ENCODE data around the gene ENHO.
A peak's percentile ranks its signal among the peaks of the same experiment; 100 is the strongest.
"Not testable (repeated sequence)": the region's sequence is repeated elsewhere in the genome, so short reads cannot be mapped to it uniquely, and the experiment has no call there.

ENHO gene

DNA sequence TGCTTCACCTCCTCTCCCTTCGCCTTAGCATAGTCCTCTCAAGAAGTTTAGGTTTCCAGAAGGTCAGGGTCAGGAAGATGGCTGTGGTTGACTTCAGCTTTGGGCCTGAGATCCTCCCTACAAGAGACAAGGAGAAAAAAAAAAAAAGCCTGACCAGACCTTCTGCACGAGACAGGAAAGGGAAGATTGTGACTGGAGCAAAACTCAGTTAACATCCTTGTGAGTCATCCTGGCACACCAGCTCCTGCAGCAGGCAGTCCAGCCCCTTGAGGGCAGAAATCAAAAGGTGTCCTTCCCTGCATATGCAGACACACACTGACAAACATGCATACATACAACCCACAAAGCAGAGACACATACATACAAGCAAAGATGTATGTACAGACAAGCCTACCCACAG is 18.0 kb upstream of the ENHO start:
- no peak overlapping the region for H3K27ac ChIP-seq
- H3K4me3 ChIP-seq, result no peak overlapping the region

DNA sequence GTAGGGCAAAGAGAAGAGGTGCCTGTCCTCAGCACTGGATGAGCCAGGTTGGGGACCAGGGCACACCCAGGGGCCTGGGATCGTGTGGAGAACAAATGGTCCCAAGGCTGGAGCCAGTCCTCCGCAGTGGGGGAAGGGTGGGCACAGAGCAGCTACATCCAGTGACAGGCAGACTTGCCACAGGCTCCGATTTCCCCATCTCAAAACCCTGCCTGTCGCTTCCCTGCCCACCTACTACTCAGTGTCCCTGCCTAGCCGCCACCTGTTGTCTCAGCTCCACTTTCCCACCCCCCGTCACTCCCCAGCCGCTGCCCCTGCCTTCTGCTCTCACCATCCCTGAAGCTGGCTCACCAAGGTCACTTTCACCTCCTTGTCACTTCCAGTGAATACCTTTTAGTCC is 13.9 kb upstream of the ENHO start:
- Histone ChIP-seq H3K4me3 (no peak overlapping the region), H3K27ac (no peak overlapping the region)

DNA sequence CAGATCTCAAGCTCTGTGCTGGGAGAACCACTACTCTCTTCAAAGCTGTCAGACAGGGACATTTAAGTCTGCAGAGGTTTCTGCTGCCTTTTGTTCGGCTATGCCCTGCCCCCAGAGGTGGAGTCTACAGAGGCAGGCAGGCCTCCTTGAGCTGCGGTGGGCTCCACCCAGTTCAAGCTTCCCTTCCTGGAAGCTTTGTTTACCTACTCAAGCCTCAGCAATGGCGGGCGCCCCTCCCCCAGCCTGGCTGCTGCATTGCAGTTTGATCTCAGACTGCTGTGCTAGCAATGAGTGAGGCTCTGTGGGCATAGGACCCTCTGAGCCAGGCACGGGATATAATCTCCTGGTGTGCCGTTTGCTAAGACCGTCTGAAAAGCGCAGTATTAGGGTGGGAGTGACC is 9.3 kb upstream of the ENHO start:
- not testable (repeated sequence) for H3K27ac ChIP-seq, H3K4me3 ChIP-seq

DNA sequence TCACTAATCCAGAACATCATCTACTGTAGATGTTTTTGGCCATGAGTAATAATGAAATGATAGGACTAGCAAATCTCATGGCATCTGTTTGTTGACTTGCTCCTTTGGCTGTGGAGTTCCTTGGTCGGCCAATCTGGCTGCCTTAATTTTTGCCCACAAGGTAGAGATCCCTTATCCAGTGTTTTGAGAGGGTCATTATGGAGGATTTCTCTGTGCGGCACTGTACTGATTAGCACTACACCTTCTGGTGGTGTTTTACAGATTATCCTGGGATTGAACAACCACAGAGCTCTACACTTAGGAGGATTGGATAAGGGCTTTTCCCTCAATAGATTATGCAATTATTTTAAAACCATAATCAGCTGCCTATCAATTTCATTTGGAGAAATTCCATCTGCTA is 3.2 kb upstream of the ENHO start:
- H3K27ac ChIP-seq, result no peak overlapping the region
- no peak overlapping the region for H3K4me3 ChIP-seq

DNA sequence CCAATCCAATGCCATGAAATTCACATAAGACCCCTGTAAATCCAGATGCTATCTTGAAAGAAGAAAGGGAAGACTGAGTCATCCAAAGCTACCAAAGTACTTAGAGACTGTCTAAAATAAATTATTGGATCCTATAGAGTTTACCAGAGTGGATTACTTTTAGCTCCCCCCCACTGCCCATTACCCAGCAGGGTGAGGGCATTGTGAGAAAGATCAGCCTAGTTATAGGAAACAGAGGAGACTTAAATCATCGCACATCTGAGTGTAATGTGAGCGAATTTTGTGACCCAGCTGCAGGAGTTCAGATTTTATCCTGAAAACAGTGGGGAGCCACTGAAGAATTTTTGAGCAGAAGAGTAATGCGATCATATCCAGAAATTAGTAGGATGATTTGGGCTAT is 1.6 kb upstream of the ENHO start:
- H3K27ac ChIP-seq, result no peak overlapping the region
- no peak overlapping the region for H3K4me3 ChIP-seq

DNA sequence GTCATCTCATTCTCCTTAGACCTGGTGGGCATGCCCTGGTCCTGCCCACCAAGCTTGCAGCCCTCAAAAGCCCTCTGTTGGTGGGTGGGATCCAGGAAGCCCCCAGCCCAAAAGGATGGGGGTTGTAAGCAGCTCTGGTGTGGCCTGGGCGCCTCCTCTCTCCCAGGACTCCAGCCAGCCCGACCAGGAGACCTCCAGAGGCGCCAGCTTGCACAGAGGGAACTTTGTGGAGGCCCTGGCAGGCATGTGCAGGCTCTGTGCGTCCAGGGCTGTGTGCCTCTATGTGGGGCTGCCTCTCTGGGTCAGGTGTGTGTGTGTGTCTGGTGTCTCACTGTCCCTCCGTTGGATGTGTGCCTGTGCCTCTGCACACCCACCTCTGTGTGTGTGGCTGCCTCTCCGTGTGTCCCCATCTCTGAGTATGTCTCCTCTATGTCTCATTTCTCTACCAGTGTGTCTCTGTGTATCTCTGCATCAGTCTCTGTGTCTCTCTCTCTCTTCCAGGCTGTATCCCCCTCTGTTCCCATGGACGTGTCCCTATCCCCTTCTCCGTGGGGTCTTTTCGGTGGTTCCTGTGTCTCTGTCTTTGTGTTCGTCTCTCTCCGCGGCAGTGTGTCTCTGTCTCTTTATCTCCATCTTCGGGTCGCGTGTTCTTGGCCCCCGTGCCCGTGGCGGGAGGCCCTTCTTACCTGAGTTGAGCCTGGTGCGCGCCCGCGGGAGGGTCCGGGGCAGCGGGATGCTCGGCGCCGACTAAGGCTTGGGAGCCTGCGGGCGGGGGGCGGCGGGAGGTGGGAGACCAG is 501 bp downstream of the ENHO start:
- H3K4me3 ChIP-seq, result peak overlapping the region; percentile 17 to 47 (median 33)

DNA sequence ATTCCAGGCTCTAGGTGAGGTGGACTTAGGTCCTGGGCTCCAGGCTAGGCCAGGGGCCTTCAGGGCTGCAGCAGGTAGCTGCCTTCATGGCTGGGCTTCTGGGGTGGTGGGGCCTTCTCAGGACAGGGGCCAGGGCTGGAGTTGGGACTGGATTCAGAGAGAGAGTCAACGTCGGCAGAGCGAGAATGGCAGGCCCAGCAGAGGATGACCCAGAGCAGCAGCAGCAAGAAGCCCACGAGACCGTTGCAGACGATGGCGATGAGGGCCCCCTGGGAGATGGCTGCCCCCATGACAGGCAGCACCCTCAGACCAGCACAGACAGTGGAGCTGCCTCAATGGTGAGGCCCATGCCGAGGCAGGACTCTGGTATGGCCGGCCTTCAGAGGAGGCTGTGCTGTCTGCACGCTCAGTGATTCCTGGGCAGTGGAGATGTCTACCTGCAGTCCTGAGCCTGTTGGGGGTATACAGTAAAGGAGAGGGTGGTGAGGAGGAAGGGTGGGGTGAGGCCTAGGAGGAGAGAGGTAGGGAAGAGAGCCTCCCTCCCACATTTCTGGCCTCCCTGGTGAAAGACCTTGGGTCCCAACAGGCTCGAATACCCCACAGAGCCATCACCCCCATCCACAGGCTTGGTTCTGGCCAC is 1.3 kb downstream of the ENHO start:
- Histone ChIP-seq H3K4me3 (no peak overlapping the region), H3K27ac (no peak overlapping the region)

More for the DNA sequence above, 501 bp downstream of the ENHO start:
- peak overlapping the region in 2 of 21 experiments; percentile 52 to 60 for H3K27ac ChIP-seq

DNA sequence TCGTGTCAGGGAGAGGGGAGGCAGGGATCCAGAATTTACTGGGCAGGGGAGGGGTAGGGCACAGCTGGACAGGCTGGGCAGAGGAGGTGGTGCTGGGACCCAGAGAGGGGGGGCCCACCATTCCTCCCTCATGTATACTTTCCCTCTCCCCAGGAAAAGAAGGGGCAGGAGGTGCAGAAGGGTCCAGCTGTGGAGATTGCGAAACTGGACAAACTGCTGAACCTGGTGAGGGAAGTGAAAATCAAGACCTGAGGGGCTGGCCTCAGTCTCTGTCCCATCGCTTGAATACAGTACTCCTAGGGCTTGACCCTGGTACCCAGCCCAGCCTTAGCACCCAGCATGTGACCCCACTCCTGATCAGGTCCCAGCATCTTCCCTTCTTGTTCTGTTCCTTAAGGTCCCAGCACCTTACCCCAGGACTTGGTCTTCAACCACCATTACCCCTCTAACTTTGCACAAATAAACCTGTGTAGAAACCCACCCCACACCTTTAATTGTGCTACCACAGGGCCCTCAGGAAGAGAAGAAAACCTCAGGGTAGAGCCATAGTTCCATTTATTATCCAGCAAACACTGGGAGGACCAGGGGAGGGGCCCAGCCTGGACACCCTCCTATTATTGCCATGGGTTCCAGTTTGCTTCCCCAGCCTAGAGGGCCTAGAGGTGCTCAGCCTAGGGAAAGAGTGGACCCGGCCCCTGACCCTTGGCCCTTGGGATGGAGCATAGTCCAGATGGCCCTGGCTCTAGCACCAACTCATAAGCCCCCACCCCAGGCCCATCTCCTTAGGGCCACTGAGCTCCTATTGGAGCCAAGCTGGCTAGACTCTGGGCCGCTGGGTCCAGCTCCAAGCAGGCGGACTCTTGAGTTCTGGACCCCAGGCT is 2.0 kb downstream of the ENHO start:
- Histone ChIP-seq H3K27ac (no peak overlapping the region), H3K4me3 (no peak overlapping the region)

DNA sequence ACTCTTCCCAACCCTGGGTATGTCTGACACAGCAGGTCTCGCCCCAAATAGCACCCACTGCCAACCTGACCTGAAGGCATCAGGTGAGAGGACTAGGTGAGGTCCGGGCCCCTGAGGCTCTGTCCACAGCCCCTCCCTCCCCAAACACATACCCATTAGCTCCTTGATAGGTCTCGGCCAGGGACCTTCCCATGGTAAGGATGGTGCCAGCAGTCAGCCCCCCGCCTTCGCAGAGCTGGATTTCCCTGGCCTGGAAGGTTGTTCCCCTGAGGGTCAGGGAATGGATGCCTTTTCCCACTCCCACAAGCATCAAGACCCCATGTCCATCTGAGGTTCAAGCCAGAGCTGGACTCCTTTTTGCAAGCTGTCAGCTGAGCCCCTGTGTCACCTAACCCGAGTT is 2.7 kb downstream of the ENHO start:
- Histone ChIP-seq H3K27ac (no peak overlapping the region), H3K4me3 (no peak overlapping the region)

DNA sequence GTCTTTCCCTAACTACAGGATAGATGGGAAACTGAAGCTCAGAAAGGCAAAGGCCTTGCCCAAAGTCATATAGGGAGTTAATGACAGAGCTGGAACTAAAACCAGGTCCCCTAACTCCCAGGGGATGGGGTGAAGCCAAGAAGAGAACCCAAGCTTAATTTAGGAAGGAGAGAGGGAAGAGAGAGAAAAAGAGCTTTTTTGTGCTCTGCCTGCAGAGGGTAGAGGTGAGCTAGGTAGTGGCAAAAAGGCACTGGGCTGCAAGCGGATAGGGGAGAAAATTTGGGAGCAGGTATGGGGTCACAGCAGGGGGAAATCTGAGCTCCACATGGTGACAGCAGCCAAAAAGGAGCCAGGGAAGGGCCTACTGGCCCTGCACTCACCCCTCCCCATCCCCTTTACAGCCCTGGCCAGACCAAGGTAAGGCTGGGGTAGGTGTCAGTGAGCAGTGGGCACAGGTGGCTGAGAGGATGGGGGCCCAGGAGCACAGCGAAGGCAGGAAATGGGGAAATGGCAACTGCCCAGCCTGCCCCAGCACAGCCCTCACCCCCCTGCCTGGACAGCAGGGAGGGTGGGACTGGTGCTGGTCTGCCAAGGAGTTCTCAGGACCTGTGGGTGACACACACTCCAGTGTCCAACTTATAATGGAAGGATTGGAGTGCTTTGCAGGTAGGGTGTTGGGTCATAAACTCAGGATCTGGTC is 3.3 kb downstream of the ENHO start:
- no peak overlapping the region for H3K4me3 ChIP-seq
- no peak overlapping the region for H3K27ac ChIP-seq

DNA sequence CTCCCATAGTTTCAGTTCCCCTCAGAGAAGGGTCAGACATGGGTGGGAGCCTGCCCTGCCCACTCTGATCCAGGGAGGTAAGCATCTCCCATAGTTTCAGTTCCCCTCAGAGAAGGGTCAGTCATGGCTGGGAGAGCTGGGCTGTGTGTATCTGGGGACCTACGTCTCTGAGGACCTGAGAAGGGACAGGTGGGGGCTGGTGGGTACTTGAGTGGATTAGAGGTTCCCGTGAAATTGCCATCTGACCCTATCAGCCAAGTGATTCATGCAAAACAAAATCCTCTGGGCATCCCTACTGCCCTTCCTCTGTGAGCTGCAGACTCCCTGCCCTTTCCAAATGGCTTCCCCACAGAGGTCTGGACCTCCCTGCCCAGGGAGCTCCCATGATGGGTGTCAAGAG is 3.9 kb downstream of the ENHO start:
- Histone ChIP-seq H3K4me3 (no peak overlapping the region), H3K27ac (no peak overlapping the region)

DNA sequence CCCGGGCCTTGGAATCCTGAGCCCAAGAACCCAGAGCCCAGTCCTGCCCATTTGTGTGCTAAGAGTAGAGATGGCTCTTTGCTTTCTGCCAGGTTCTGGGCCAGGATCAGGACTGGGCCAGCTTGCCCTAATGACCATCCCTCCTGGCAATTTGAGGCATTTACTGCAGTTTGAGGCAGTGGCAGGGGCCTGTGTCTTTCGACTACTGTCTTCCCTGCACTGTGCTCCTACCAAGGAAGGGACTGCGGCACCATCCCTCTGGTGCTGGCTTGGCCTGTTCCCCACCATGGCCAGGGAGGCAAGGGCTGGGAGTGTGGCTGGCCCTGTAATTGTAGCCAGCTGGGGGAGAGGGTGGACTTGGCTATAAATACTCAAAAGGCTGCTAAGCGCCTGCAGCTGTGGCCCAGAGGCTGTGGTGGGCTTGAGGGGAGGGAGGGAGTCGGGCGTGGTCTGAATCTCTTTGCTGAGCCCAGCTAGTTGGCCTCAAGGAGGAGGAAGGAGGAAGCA is 4.6 kb downstream of the ENHO start:
- H3K27ac ChIP-seq, result no peak overlapping the region

DNA sequence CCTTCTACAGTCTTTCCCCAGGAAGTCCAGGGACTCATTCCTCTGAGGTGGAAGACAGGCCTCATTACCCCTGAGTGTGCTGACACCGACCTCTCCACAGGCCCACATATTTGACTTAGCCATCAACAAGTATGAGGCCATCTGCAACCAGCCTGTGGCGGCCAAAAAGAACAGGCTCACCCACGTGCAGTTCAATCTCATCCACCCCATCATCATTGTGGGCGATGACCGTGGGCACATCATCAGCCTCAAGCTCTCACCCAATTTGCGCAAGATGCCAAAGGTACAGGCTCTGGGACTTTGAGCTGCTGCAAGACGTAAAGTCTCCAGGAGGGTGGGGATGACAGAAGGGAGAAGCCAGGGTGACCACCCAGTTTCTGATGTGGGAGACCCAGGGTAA is 5.6 kb downstream of the ENHO start:
- Histone ChIP-seq H3K4me3 (no peak overlapping the region), H3K27ac (no peak overlapping the region)

More for the DNA sequence above, 4.6 kb downstream of the ENHO start:
- no peak overlapping the region for H3K4me3 ChIP-seq

DNA sequence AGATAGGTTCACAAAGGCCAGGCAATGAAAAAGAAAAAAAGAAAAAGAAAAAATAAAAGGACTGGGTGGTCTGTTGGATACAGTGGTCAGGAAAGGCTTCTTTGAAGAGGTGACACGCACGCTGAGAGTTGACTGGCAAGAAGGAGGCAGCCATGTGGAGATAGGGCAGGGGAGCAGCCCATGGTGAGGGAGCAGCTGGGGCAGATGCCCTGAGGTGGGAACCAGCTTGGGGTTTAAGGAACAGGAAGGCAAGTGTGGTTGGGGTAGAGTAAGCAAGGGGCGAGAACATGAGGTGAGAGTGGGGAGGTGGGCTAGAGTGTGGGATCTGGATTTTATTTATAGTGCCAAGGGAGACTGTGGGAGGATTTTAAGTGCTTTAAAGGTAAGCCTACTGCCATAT is 6.8 kb downstream of the ENHO start:
- H3K27ac ChIP-seq, result no peak overlapping the region

DNA sequence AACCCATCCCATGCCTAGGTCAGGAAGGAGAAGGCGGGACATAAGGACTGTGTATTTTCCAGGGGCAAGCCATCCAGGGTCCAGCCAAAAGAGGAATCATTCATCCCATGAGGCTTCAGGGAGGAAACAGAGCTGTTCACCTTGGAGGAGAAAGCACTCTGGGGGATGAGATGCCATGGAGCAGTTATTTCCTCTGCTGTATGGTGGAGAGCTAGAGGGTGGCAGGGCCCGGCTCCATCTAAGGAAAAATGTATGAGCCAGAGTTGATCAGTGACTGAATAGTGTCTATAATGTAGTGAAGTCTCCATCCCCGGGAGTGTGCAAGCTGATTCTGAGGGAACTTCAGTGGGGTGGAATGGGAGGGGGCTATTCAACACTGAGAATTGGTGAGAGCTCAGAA is 8.0 kb downstream of the ENHO start:
- Histone ChIP-seq H3K4me3 (no peak overlapping the region), H3K27ac (no peak overlapping the region)

More for the DNA sequence above, 6.8 kb downstream of the ENHO start:
- no peak overlapping the region for H3K4me3 ChIP-seq

DNA sequence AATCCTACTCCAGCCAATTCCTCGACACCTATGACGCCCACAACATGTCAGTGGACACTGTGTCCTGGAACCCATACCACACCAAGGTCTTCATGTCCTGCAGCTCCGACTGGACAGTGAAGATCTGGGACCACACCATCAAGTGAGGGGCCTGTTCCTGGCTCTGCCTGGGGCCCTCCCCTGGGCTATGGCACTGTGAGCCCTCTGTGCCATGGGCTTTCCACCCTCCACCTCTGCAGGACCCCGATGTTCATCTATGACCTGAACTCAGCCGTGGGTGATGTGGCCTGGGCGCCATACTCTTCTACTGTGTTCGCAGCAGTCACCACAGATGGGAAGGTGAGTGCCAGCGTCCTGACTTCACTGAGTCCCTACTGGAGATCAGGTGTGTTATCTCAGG is 8.4 kb downstream of the ENHO start:
- Histone ChIP-seq H3K4me3 (no peak overlapping the region), H3K27ac (no peak overlapping the region)

DNA sequence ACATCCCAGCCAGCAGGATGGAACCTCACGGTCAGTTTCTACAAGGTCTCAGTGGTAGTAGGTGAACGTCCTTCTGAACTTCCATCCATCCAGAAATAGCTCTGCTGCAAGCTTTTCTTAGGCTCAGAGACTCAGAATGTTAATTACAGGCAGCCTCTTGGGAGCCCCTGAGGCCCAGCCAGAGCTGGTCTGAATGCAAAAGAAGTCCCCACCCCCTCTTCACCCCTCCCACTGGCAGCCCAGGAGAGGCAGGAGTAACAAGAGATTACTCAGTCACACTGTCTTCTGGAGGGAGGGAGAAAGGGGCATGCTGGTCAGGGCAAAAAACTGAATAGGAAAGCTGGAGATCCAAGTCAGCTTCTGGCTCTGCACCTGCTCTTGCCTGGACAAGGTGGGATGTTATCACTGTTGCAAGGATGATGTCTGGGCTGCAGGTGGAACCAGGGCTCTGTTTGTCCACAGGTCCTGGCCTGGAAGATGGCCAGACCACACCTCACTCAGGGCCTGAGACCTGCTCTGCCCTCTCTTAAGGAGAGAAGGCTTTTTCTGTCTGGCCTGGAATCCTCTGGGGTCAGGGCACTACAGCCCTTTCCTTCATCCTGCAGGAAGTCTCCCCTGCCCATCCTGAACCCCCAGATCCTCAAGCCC is 9.1 kb downstream of the ENHO start:
- Histone ChIP-seq H3K27ac (peak overlapping the region in 1 of 21 experiments; percentile 17), H3K4me3 (no peak overlapping the region)

DNA sequence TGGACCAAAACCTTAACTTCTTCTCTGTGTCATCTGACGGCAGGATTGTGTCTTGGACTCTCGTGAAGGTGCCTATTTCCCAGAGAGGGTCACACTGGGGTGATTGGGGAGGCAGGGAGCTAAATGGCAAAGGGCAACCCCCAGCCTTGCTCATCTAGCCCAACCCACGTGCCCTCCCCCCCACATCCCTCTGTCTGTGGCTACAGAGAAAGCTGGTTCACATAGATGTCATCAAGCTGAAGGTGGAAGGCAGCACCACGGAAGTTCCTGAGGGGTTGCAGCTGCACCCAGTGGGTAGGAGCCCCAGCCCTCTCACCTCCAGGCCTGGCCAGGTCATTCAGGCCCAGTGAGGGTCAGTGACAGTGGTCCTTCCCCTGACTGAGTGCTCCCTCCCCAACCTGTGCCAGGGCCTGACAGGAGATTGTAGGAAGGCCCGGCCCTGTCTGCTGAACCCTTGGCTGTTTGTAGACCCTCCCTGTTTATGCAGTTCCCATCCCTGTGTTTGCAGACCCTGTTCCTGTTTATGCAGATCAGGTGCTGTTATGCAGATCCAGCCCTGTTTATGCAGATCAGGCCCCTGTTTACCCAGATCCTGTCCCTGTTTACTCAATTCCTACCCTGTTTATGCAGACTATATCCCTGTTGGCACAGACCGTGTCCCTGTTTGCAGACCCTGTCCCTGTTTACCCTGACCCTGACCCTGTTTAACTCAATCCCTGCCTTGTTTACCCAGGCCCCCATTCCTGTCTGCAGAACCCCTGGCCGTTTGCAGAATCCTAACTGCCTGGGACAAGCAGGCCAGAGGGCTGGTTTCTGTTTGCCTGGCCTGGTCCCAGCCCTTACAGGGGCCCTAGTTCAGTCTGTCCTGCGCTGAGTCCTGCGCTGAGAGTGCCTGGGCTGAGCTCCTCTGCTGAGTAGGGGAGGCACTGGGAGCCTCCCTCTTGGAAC is 10.4 kb downstream of the ENHO start:
- Histone ChIP-seq H3K4me3 (no peak overlapping the region), H3K27ac (no peak overlapping the region)

Measured in skin epidermis (tissue), 12 donors.